HS-5 (cell line): ENCODE results near the gene SFXN2.
"Not testable (repeated sequence)": the region's sequence is repeated elsewhere in the genome, so short reads cannot be mapped to it uniquely, and the experiment has no call there.

Experiments
- DNase-seq: peaks from one replicate; pipeline ENCODE4 v3.0.0-alpha.2; 2012; ENCODE audit warnings: low read depth

Gene SFXN2

GRCh38 chr10:102753718-102754117, 39.3 kb downstream of the SFXN2 start:
- DNase-seq = no peak

- no peak for DNase-seq
Measured at GRCh38 chr10:102757323-102757722, 42.9 kb downstream of the SFXN2 start.

GRCh38 chr10:102758240-102758932, 44.0 kb downstream of the SFXN2 start:
- DNase-seq = no peak

GRCh38 chr10:102758933-102759262, 44.5 kb downstream of the SFXN2 start:
- DNase-seq = not testable (repeated sequence)

- no peak for DNase-seq
Measured at GRCh38 chr10:102759497-102760210, 45.2 kb downstream of the SFXN2 start.

GRCh38 chr10:102761981-102762380, 47.5 kb downstream of the SFXN2 start:
- no peak for DNase-seq

GRCh38 chr10:102762401-102763015, 48.1 kb downstream of the SFXN2 start:
- no peak for DNase-seq

GRCh38 chr10:102763037-102763607, 48.7 kb downstream of the SFXN2 start:
- DNase-seq = no peak

GRCh38 chr10:102764470-102765161, 50.2 kb downstream of the SFXN2 start:
- no peak for DNase-seq

- no peak for DNase-seq
Measured at GRCh38 chr10:102765336-102765735, 50.9 kb downstream of the SFXN2 start.

GRCh38 chr10:102767428-102768160, 53.2 kb downstream of the SFXN2 start:
- no peak for DNase-seq

GRCh38 chr10:102769375-102770107, 55.1 kb downstream of the SFXN2 start:
- no peak for DNase-seq

GRCh38 chr10:102770108-102770482, 55.7 kb downstream of the SFXN2 start:
- DNase-seq = no peak

GRCh38 chr10:102770792-102771191, 56.4 kb downstream of the SFXN2 start:
- no peak for DNase-seq

GRCh38 chr10:102773320-102773719, 58.9 kb downstream of the SFXN2 start:
- DNase-seq = no peak

GRCh38 chr10:102773986-102774385, 59.5 kb downstream of the SFXN2 start:
- no peak for DNase-seq

- DNase-seq = no peak
Measured at GRCh38 chr10:102775201-102775934, 60.9 kb downstream of the SFXN2 start.

GRCh38 chr10:102775935-102776669, 61.7 kb downstream of the SFXN2 start:
- no peak for DNase-seq

GRCh38 chr10:102776779-102777456, 62.5 kb downstream of the SFXN2 start:
- DNase-seq = peak; percentile 75
